K562 (cell line): Measurements from ENCODE around the gene SEC24C.
"Not testable (repeated sequence)": the region's sequence is repeated elsewhere in the genome, so short reads cannot be mapped to it uniquely, and the experiment has no call there.

Experiments
- EP400 ChIP-seq: fragments of 450-650 bp; IDR thresholded peaks from 2 replicates; pipeline ENCODE4 v1.6.1; 2017; ENCODE audit warnings: antibody characterized with exemption, mild to moderate bottlenecking, moderate library complexity
- FOXK2 ChIP-seq, 2 experiments: fragments of 450-650 bp; IDR thresholded peaks in 1 of 2; conservative IDR thresholded peaks in 1 of 2; 2 replicates each; pipeline ENCODE4 v1.6.1; 2016; ENCODE audit warnings: low read depth in 2 of 2, mild to moderate bottlenecking in 1 of 2
- IRF1 ChIP-seq: sonication (generic); formaldehyde crosslinking; IDR thresholded peaks from 2 replicates; pipeline ENCODE4 v1.8.0; 2022; ENCODE audit warnings: missing genetic modification reagents, mild to moderate bottlenecking, borderline replicate concordance
- KDM1A ChIP-seq, 2 experiments: fragments of 450-650 bp; IDR thresholded peaks; 2 replicates each; pipeline ENCODE4 v1.6.1; 2016; ENCODE audit warnings: mild to moderate bottlenecking in 2 of 2
- MYC ChIP-seq, 2 experiments: fragments of 250-450 bp in 1 of 2; sonication (Bioruptor Pico) in 1 of 2; IDR thresholded peaks; 2 replicates each; pipeline versions ENCODE4 v1.5.1 to v1.6.1; 2012 to 2021; ENCODE audit warnings: low read depth in 2 of 2, borderline replicate concordance in 1 of 2, improper control_type of control experiment in 1 of 2, low read length in 1 of 2, mild to moderate bottlenecking in 1 of 2, moderate library complexity in 1 of 2
- YY1 ChIP-seq, 3 experiments: IDR thresholded peaks; 2 replicates each; pipeline ENCODE4 v1.6.1; 2011; ENCODE audit warnings: low read length in 2 of 3, mild to moderate bottlenecking in 2 of 3, moderate library complexity in 2 of 3, borderline replicate concordance in 1 of 3, control low read depth in 1 of 3, low read depth in 1 of 3; ENCODE audit not compliant: insufficient read depth in 3 of 3, insufficient replicate concordance in 2 of 3, control insufficient read depth in 1 of 3, insufficient read length in 1 of 3; ENCODE audit errors: extremely low read depth in 1 of 3
- ZNF124 ChIP-seq: sonication (generic); formaldehyde crosslinking; IDR thresholded peaks from 2 replicates; pipeline ENCODE4 v1.8.1; 2022; ENCODE audit warnings: missing genetic modification reagents

- not testable (repeated sequence) for TF ChIP-seq MYC (IDR thresholded peaks at IDR 0.05; ENCODE audit: low read depth, low read length); MYC (CRISPR knock-in tag; IDR thresholded peaks at IDR 0.05; ENCODE audit: borderline replicate concordance, low read depth); EP400; ZNF124 (CRISPR knock-in tag); FOXK2 (conservative IDR thresholded peaks at IDR 0.05 in 1 of 2, IDR thresholded peaks at IDR 0.05 in 1 of 2; ENCODE audit: low read depth in 2 of 2); IRF1 (CRISPR knock-in tag); YY1 (IDR thresholded peaks at IDR 0.05; ENCODE audit: borderline replicate concordance in 1 of 3, control insufficient read depth in 1 of 3, extremely low read depth in 1 of 3, insufficient read depth in 3 of 3, insufficient read length in 1 of 3, insufficient replicate concordance in 2 of 3, low read depth in 1 of 3, low read length in 2 of 3); KDM1A (IDR thresholded peaks at IDR 0.05)
Observed at GRCh38 chr10:73740501-73741254, 3.5 kb upstream of the SEC24C start.
